GM23338 (cell line): ENCODE results near the gene ADI1. TPM values are rescaled to one million over a fixed set of nuclear protein-coding genes. Genes with fewer than 3 reads are reported as not detected.

Source experiments
- ATAC-seq: fragments of 200-7000 bp; cut with Tn5 transposase; 3 replicates; pipeline ENCODE4 v1.9.1; 2020
- DNase-seq: peaks from one replicate; pipeline ENCODE4 v3.0.0-alpha.2; 2015; ENCODE audit warnings: low spot score
- H2AFZ ChIP-seq: fragments of 200-600 bp; sonication (generic); 2 replicates; pipeline ENCODE4 v1.8.0; 2016; ENCODE audit warnings: antibody characterized with exemption, mild to moderate bottlenecking, moderate library complexity
- H3F3A ChIP-seq: fragments of 200-600 bp; sonication (generic); replicated peaks from 2 replicates; pipeline ENCODE4 v1.8.0; 2017; ENCODE audit warnings: antibody characterized with exemption, mixed run types, low read depth
- H3K27ac ChIP-seq: fragments of 200-600 bp; sonication (generic); 2 replicates; pipeline ENCODE4 v1.6.1; 2016; ENCODE audit warnings: low read depth
- H3K27me3 ChIP-seq: fragments of 200-600 bp; sonication (generic); 2 replicates; pipeline ENCODE4 v1.8.0; 2016; ENCODE audit warnings: mild to moderate bottlenecking, mixed run types, moderate library complexity; ENCODE audit not compliant: insufficient read depth
- H3K36me3 ChIP-seq: fragments of 200-600 bp; sonication (generic); 2 replicates; pipeline ENCODE4 v1.8.0; 2016; ENCODE audit warnings: mild to moderate bottlenecking; ENCODE audit not compliant: insufficient read depth
- H3K4me1 ChIP-seq: fragments of 200-600 bp; sonication (generic); 2 replicates; pipeline ENCODE4 v1.8.0; 2016; ENCODE audit warnings: mild to moderate bottlenecking, moderate library complexity; ENCODE audit not compliant: insufficient read depth
- H3K4me2 ChIP-seq: fragments of 200-600 bp; sonication (generic); 2 replicates; pipeline ENCODE4 v1.7.1; 2017; ENCODE audit warnings: mixed run types
- H3K4me3 ChIP-seq: fragments of 200-600 bp; sonication (generic); 2 replicates; pipeline ENCODE4 v1.6.1; 2016; ENCODE audit warnings: mixed run types
- H3K79me2 ChIP-seq: fragments of 200-600 bp; sonication (generic); replicated peaks from 2 replicates; pipeline ENCODE4 v1.8.0; 2017; ENCODE audit warnings: mild to moderate bottlenecking; ENCODE audit not compliant: insufficient read depth
- H3K9me2 ChIP-seq: fragments of 200-600 bp; sonication (generic); 2 replicates; pipeline ENCODE4 v1.8.0; 2017; ENCODE audit not compliant: insufficient read depth
- H4K20me1 ChIP-seq: fragments of 200-600 bp; sonication (generic); replicated peaks from 2 replicates; pipeline ENCODE4 v1.8.0; 2017; ENCODE audit warnings: mild to moderate bottlenecking; ENCODE audit not compliant: insufficient read depth
- H3K27ac Mint-ChIP-seq: 2 replicates; pipeline ENCODE4 v1.8.0; 2020; ENCODE audit warnings: inconsistent platforms, mild to moderate bottlenecking, moderate library complexity, mixed read lengths
- H3K27me3 Mint-ChIP-seq: 3 replicates; pipeline ENCODE4 v1.8.0; 2022; ENCODE audit warnings: low read depth, mild to moderate bottlenecking, moderate library complexity, mixed read lengths, inconsistent platforms; ENCODE audit not compliant: insufficient read depth, poor library complexity
- H3K36me3 Mint-ChIP-seq: 3 replicates; pipeline ENCODE4 v1.8.0; 2021; ENCODE audit warnings: low read depth, mild to moderate bottlenecking, inconsistent platforms, moderate library complexity, mixed read lengths
- H3K4me1 Mint-ChIP-seq: 3 replicates; pipeline ENCODE4 v1.8.0; 2020; ENCODE audit warnings: mild to moderate bottlenecking, inconsistent platforms, mixed read lengths
- H3K4me3 Mint-ChIP-seq: 3 replicates; pipeline ENCODE4 v1.8.0; 2021; ENCODE audit warnings: moderate library complexity, mild to moderate bottlenecking, inconsistent platforms, mixed read lengths
- H3K9me3 Mint-ChIP-seq: 3 replicates; pipeline ENCODE4 v1.8.0; 2020; ENCODE audit warnings: moderate library complexity, mild to moderate bottlenecking, inconsistent platforms, mixed read lengths
- CREB1 ChIP-seq: fragments of 250-450 bp; sonication (Bioruptor Pico); IDR thresholded peaks from 2 replicates; pipeline ENCODE4 v1.5.0; 2020; ENCODE audit warnings: low read depth, mild to moderate bottlenecking, moderate library complexity
- CTCF ChIP-seq, 2 experiments: fragments of 200-600 bp in 1 of 2; sonication (generic) in 1 of 2; conservative IDR thresholded peaks; 2 replicates each; pipeline versions ENCODE4 v1.5.1 to v1.6.1; 2016 to 2017; ENCODE audit warnings: antibody characterized with exemption in 2 of 2, low read depth in 2 of 2, mild to moderate bottlenecking in 2 of 2, moderate library complexity in 1 of 2
- ETS1 ChIP-seq: IDR thresholded peaks from 2 replicates; pipeline ENCODE4 v1.6.1; 2016; ENCODE audit warnings: antibody characterized with exemption
- EZH2 ChIP-seq: fragments of 200-600 bp; sonication (generic); IDR thresholded peaks from one replicate; pipeline ENCODE4 v1.8.0; 2017; ENCODE audit warnings: antibody characterized with exemption, mild to moderate bottlenecking, low read depth; ENCODE audit not compliant: unreplicated experiment
- EZH2phosphoT487 ChIP-seq: fragments of 200-600 bp; sonication (generic); IDR thresholded peaks from one replicate; pipeline ENCODE4 v1.8.1; 2018; ENCODE audit warnings: antibody characterized with exemption; ENCODE audit not compliant: unreplicated experiment
- JUNB ChIP-seq: IDR thresholded peaks from one replicate; pipeline ENCODE4 v1.6.1; 2016; ENCODE audit warnings: antibody characterized with exemption; ENCODE audit not compliant: unreplicated experiment
- NANOG ChIP-seq: IDR thresholded peaks from 2 replicates; pipeline ENCODE4 v1.6.1; 2016; ENCODE audit warnings: antibody characterized with exemption, borderline replicate concordance
- POLR2AphosphoS5 ChIP-seq: IDR thresholded peaks from 2 replicates; pipeline ENCODE4 v1.6.1; 2016; ENCODE audit warnings: antibody characterized with exemption, low read depth
- REST ChIP-seq: IDR thresholded peaks from one replicate; pipeline ENCODE4 v1.6.1; 2018; ENCODE audit warnings: antibody characterized with exemption; ENCODE audit not compliant: unreplicated experiment
- STAT1 ChIP-seq: IDR thresholded peaks from one replicate; pipeline ENCODE4 v1.6.1; 2016; ENCODE audit warnings: antibody characterized with exemption; ENCODE audit not compliant: unreplicated experiment
- ZNF114 ChIP-seq: fragments of 250-450 bp; sonication (Bioruptor Pico); IDR thresholded peaks from 2 replicates; pipeline ENCODE4 v1.5.0; 2020; ENCODE audit warnings: mild to moderate bottlenecking, moderate library complexity
- ZNF331 ChIP-seq: fragments of 250-450 bp; sonication (Bioruptor Pico); IDR thresholded peaks from 2 replicates; pipeline ENCODE4 v1.5.0; 2020; ENCODE audit warnings: low read depth, mild to moderate bottlenecking, moderate library complexity
- ZNF462 ChIP-seq: fragments of 250-450 bp; sonication (Bioruptor Pico); IDR thresholded peaks from 2 replicates; pipeline ENCODE4 v1.5.0; 2020; ENCODE audit warnings: mild to moderate bottlenecking, moderate library complexity
- polyA plus RNA-seq: library from polyadenylated mRNA; unstranded; fragments of >200 nt; fragmentation: Nextera tagmentation; extraction: Ambion mirVana; gene quantifications from 2 replicates; pipeline ENCODE4 v1.2.1, GENCODE V29; 2016
- total RNA-seq: library from RNA; depleted of rRNA; stranded (reverse); fragments of >200 nt; shearing (Covaris generic); gene quantifications from 2 replicates; pipeline ENCODE4 v1.2.3, GENCODE V29; 2014

ADI1 gene
- total and polyA plus RNA-seq, 2 experiments from 2014 or later: 16.3 to 31.9 TPM

- Histone ChIP-seq H3K9me2 (no peaks in the 10 kb centered on the region), H3K27ac (no peak overlapping the region), H3K4me3 (no peak overlapping the region), H3K79me2 (no peaks in the 10 kb centered on the region), H3F3A (0 out of 2 replicates have a peak, but pooled peaks cover 3% of the 10 kb centered on the region), H3K4me1 (no peaks in the 10 kb centered on the region; the same call in 1 of the 2 replicates), H3K4me2 (no peak overlapping the region), H4K20me1 (no peaks in the 10 kb centered on the region), H2AFZ (no peak overlapping the region), H3K27me3 (no peaks in the 10 kb centered on the region), H3K36me3 (no peaks in the 10 kb centered on the region)
- DNase-seq: no peak
- no peak overlapping the region; the same call in 2 of the 3 replicates for H3K4me3 Mint-ChIP-seq
- peaks cover 4% of the 10 kb centered on the region for H3K27me3 Mint-ChIP-seq
- ATAC-seq: peak; percentile 10; the same call in 2 of the 3 replicates
- H3K27ac Mint-ChIP-seq: no peak overlapping the region
- peaks cover 24% of the 10 kb centered on the region for H3K4me1 Mint-ChIP-seq
- no peak for TF ChIP-seq NANOG
- TF ChIP-seq EZH2: no peak
- no peak for TF ChIP-seq ZNF114 (CRISPR knock-in tag)
- no peak for TF ChIP-seq REST
- no peak for TF ChIP-seq POLR2AphosphoS5
- no peak for TF ChIP-seq JUNB
- no peak for TF ChIP-seq EZH2phosphoT487
- TF ChIP-seq CREB1 (CRISPR knock-in tag): no peak
- no peak for TF ChIP-seq ZNF331 (CRISPR knock-in tag)
- no peak for TF ChIP-seq ZNF462
- TF ChIP-seq STAT1: no peak
- TF ChIP-seq CTCF (conservative IDR thresholded peaks at IDR 0.05; ENCODE audit: low read depth in 2 of 2): no peak
- TF ChIP-seq ETS1: no peak
- peaks cover 14% of the 10 kb centered on the region for H3K9me3 Mint-ChIP-seq
- peaks cover 24% of the 10 kb centered on the region for H3K36me3 Mint-ChIP-seq
These were observed 28.9 kb downstream of the ADI1 start for GRCh38 chr2:3490191-3491170.
